Keratinocyte (primary cell): ENCODE data around the gene CEBPE.

Source experiments
- CTCF ChIP-seq, 3 experiments: IDR thresholded peaks in 1 of 3; conservative IDR thresholded peaks in 1 of 3; optimal IDR thresholded peaks in 1 of 3; 2 replicates in 2 of 3; 3 replicates in 1 of 3; pipeline versions ENCODE3 to v1.5.1; 2011; ENCODE audit warnings: low read length in 3 of 3, mild to moderate bottlenecking in 3 of 3, moderate library complexity in 2 of 3, control low read depth in 1 of 3, inconsistent platforms in 1 of 3; ENCODE audit not compliant: insufficient read depth in 2 of 3; ENCODE audit errors: extremely low read depth in 1 of 3
- EZH2 ChIP-seq: IDR thresholded peaks from one replicate; pipeline ENCODE4 v1.6.1; 2012; ENCODE audit warnings: inconsistent platforms, mild to moderate bottlenecking, low read length, moderate library complexity

GRCh38 chr14:23153851-23154796, 35.1 kb upstream of the CEBPE start:
- TF ChIP-seq CTCF (optimal IDR thresholded peaks at IDR 0.05 in 1 of 3, IDR thresholded peaks at IDR 0.05 in 1 of 3, conservative IDR thresholded peaks at IDR 0.05 in 1 of 3; ENCODE audit: extremely low read depth in 1 of 3, insufficient read depth in 2 of 3, low read length in 3 of 3) (no peak), EZH2 (no peak)
